ENCODE measurements around the gene SMIM1. TPM values are rescaled to one million over a fixed set of nuclear protein-coding genes. Genes with fewer than 3 reads are reported as not detected.
"Not testable (repeated sequence)": the region's sequence is repeated elsewhere in the genome, so short reads cannot be mapped to it uniquely, and the experiment has no call there.

SMIM1 gene
- total RNA-seq, 1 donor from 2014 or later: 1.6 TPM

DNA sequence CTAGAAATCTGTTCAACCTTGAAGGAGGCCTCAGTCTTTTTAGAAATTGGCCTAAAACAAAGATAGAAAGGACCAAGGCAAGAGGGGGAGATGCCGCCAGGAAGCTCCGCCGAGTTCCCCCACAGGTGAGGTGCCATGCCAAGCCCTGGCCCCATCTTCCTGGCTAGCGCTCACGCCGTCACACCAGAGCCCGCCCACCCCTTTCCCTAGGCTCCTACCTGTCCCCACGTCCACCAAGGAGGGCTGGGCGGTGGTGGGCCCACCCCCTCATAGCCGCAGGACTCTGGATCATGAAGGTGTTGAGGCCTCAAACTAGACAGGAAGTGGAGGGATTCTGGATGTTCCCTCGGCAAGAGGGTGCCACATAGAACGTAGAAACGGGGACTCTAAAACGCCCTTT is 35.8 kb upstream of the SMIM1 start:
- DNase-seq (ENCODE audit: low read depth, low spot score): no peak

DNA sequence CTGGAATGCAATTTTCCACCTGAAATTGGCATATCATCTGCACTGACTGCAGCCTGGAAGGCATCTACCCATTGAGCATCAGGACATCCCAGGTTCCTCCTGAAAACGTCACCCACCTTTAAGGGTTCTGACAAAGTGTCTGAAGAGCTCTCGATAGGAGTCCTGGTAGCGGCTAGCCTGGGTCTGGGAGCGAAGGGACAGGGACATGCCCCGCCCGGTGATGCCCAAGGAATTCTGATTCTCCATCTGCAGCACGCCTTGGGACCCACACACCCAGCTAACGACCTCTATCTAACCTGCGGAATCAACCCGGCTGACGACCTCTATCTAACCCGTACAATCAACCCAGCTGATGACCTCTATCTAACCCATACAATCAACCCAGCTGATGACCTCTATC is 33.6 kb upstream of the SMIM1 start:
- DNase-seq (ENCODE audit: low read depth, low spot score): no peak

- no peak for DNase-seq (ENCODE audit: low read depth, low spot score)
These were observed 32.5 kb upstream of the SMIM1 start for GRCh38 chr1:3740042-3740441.

- DNase-seq (ENCODE audit: low read depth, low spot score): no peak
These were observed 31.8 kb upstream of the SMIM1 start for GRCh38 chr1:3740752-3741151.

DNA sequence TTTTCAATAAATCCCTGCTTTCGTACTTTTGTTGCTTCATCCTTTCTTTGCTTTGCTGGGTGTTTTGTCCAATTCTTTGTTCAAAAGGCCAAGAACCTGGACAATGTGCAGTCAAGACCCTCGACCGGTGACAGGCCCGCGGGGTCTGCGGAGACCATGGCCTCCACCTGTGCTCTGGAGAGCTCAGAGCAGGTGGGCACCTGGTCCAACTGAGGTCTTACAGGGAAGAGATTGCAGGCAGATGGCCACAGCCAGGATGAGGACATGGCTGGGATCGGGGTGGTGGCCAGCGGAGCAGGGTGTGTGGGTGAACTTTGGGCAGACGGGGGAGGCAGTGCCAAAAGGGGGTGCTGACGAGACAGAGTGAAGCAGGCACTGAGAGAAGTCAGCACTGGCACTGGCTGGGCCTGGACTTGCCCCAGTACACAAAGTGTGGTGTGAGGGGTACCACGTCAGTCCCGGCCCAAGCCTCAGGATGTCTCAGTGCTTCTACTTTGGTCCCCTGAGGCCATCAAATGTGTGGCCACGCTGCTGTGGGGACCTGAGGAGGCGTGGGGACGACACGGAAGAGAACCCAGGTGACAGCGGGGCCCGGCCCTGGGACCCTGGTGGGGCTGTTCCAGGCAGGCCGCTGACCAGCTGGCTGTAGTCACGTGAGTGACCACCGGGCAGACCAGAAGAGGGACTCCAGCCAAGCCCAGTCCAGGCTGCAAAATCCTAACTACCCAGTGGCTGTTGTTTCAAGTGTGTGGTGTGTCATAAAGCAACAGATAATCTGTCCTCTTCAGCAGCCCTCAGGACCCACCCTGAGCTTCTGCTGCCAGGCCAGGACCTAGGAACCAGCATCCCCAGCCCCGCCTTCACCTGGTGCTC is 30.7 kb upstream of the SMIM1 start:
- DNase-seq (ENCODE audit: low read depth, low spot score): no peak

DNA sequence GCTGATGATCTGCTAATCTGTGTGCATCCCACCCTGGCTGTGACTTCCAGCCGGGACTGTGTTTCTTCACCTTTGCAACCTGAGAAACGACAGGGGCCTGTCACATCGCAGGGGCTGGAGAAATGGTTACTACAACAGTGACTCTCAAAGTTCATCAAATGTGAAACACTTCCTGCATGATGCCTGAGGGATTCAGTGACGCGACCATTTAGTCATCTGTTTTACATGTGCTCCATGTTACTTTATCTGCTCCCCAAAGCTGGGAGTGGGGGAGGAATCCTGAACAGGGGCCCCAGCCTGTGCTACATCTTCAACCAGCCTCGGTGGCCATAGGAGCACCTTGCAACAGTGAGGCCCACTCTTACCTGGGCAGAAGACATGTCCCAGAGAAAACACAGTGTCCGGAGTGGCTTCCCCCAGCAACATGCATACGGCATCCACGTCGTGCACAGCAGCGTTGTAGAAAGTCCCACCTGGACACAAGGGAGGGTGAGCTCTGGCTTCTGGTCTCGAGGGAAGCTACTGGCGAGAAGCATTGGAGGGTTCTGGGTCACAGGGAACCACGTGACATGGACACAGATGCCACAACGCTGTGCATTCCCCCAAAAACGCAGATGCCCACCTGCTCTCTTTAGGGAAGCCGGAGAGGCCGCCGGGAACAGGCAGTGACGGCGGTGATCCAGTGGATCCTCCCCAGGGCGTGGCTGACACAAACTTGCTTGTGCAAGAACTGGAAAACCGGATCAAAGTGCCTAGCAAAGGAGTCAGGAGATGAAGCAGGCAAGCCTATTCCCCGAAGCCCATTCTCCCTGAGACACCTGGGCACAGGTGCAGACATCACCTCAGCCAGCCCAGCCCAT is 29.9 kb upstream of the SMIM1 start:
- DNase-seq (ENCODE audit: low read depth, low spot score): no peak

- no peak for DNase-seq (ENCODE audit: low read depth, low spot score)
These were observed 29.1 kb upstream of the SMIM1 start for GRCh38 chr1:3743421-3743820.

DNA sequence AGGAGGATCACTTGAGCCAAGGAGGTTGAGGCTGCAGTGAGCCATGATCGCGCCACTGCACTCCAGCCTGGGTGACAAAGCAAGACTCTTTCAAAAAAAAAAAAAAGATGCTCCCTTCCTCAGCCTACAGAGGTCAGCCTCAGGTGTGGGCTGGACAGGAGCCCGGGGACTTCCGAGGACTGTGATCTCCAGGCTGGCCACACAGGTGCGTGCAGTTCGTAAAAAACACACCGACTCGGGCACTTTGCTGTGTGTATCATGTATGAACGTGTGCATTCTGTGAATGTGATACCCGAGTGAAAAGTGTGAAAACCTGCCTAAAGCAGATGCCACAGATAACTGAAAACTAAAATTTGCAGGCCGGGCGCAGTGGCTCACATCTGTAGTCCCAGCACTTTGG is 28.7 kb upstream of the SMIM1 start:
- no peak for DNase-seq (ENCODE audit: low read depth, low spot score)

DNA sequence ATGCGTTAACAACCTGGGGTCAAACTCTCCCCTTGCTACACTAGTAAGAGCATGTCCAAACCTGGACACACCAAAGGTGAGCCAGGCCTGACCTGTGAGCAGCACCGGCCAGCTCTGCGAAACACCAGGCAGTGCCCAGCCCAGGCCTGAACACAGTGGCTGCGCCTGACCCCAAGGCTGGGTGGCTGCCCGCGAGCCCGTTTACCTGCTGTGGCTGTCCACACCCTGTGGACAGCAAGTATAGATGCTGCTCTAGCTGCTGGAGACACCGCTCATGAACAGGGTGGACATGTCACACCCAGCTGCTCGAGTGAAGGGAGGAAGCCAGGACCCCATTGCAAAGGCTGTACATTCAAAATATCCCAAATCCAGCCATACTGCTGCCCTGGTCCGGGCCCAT is 27.9 kb upstream of the SMIM1 start:
- no peak for DNase-seq (ENCODE audit: low read depth, low spot score)

DNA sequence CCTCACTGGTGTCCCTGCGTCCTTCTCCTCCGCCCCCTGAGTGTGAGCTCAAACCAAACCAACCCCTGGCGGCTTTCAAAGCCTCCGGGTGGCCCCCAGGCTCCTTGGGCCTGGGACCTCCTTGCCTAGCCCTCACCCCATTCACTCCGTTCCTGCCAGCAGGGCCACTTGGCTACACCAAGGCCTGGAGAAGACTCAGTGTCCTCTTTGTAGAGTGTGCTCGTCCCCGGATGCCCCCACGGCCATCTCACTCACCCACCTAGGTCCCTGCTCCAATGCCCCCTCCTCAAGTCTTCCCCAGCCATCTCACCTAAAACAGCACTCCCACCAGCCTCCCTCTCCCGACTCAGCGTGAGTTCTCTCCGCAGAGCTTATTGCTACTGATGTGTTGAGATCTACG is 27.5 kb upstream of the SMIM1 start:
- no peak for DNase-seq (ENCODE audit: low read depth, low spot score)

DNA sequence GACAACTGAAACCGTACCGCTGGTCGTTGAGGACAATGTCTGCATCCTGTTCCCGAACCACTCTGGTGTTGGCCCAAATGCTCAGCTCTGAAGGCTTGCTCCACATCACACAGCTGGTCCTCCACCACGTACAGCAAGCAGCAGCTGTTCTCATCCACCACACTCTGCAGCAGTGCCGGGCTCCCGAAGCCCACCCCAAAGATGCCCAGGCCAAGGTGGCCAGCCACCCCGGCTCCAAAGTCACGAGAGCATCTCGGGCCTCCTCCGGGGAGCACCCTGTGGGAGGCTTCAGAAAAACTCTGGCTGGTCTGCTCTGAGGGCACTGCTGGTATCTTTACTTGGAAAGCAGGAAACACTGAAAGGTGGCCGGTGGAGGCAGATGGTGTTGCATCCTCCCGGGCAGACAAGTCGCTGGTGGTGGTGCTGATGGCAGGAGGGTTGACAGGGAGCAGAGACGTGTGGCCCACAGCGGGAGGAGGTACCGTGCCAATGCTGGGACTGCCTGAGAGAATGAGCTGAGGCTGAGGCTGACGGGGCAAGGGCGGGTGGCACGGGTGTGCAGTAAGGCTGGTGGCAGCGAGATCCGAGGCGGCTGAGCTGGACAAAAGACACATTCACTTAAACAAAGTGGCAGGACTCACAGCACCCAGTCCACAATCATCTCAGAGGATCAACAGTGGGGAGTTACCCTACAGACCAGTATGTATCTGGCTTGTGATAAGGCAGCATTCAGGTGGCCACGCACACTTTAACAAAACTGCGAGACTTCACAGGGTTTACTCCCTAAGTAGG is 26.8 kb upstream of the SMIM1 start:
- no peak for DNase-seq (ENCODE audit: low read depth, low spot score)

- no peak for DNase-seq (ENCODE audit: low read depth, low spot score)
These were observed 26.1 kb upstream of the SMIM1 start for GRCh38 chr1:3746389-3746829.

- no peak for DNase-seq (ENCODE audit: low read depth, low spot score)
These were observed 25.6 kb upstream of the SMIM1 start for GRCh38 chr1:3746830-3747521.

DNA sequence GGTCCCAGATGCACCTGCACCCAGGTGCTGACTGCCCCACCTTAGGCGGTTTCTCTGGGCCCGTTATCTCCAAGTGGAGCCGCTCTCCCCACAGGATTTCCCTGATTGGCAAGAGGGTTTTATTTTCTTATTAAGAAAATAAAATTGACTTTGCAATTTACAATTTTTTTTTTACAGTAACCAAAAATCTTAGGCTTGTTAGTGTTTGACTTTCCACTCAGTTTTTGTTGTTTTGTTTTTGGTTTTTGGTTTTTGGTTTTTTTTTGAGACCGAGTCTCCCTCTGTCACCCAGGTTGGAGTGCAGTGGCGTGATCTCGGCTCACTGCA is 25.1 kb upstream of the SMIM1 start:
- DNase-seq (ENCODE audit: low read depth, low spot score): no peak

GRCh38 chr1:3747903-3748302 is 24.6 kb upstream of the SMIM1 start:
- DNase-seq (ENCODE audit: low read depth, low spot score): no peak

- DNase-seq (ENCODE audit: low read depth, low spot score): not testable (repeated sequence)
These were observed 24.1 kb upstream of the SMIM1 start for GRCh38 chr1:3748316-3748900.

DNA sequence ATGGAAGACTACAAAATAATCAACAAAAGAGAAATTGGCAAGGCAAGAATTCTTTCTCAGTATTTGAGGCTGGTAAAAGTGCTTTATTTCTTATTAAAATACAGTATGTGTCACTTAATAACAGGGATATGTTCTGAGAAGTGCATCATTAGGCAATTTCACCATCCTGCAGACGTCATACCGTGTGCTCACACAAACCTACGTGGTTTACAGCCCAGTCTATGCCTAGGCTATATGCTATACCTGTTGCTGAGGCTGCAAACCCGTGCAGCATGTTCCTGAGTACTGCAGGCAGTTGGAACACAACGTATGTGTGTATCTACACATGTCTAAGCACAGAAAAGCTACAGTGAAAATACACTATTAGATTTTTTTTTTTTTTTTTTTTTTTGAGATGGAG is 23.0 kb upstream of the SMIM1 start:
- DNase-seq (ENCODE audit: low read depth, low spot score): no peak

DNA sequence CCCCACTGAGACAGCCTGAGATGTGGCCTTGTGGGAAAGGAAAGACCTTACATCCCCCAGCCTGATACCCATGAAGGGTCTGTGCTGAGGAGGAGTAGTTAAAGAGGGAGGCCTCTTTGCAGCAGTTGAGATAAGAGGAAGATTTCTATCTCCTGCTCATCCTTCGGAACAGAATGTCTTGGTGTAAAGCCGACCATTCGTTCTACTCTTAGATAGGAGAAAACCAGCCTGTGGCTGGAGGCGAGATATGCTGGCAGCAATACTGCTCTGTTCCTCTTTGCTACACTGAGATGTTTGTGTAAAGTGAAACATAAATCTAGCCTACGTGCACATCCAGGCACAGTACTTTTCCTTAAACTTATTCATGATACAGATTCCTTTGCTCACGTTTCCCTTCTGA is 21.8 kb upstream of the SMIM1 start:
- DNase-seq (ENCODE audit: low read depth, low spot score): no peak

- DNase-seq (ENCODE audit: low read depth, low spot score): no peak
These were observed 20.1 kb upstream of the SMIM1 start, which contains the start of gene CCDC27 for GRCh38 chr1:3752400-3752945. Gene CCDC27 (plus strand): TSS chr1:3752450. CDS start chr1:3752482, 32 bp downstream.

GRCh38 chr1:3753656-3754454 is 18.7 kb upstream of the SMIM1 start:
- DNase-seq (ENCODE audit: low read depth, low spot score): no peak

Data from pulmonary artery endothelial cell (primary cell).